ENCODE measurements around the gene ARHGEF19.
A peak's percentile ranks its signal among the peaks of the same experiment; 100 is the strongest.

ARHGEF19 gene

DNA sequence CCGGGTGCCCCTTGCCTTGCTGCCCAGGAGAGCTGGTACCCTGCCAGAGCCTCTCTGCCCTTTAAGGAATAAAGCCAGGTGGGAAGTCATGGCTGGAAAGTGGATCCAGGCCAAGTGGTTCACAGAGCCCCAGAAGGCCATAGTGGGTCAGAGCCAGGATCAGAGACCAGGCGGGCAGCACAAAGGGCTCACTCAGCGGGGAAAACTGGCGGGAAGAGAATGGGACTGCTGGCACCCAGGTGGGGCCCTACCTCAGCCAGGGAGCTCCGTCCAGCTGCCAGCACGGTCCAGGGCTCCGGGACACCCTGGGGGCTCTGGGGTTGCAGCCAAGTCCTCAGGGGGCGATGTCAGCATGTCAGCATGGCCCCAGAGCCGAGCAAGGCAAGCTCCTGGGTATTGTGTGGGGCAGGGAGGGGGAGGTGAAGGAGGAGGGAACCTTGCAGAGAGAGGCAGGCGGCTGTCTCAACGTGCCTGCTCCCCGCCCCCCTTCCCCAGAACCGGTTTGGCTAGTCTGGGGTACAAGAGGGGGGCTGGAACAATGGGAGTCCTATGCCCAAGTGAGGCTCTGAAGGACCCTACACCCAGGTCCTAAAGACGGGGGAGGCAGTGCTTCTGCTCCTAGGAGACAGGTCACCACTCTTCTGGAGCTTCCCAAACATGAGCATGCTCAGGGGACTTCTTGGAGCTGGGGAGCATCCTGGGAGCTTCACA lies at the start of gene ARHGEF19:
ARHGEF19 (minus strand) TSS at position 402 of the 711 bp plus-strand sequence. CDS start 3,598 bp downstream, outside the sequence.
- no peaks in the 10 kb centered on the region for H3K4me1 ChIP-seq (ENCODE audit: control insufficient read depth, insufficient read depth, low read length)
- H3K4me3 ChIP-seq (ENCODE audit: low read depth, low read length) = no peak within 1 kb of the TSS

DNA sequence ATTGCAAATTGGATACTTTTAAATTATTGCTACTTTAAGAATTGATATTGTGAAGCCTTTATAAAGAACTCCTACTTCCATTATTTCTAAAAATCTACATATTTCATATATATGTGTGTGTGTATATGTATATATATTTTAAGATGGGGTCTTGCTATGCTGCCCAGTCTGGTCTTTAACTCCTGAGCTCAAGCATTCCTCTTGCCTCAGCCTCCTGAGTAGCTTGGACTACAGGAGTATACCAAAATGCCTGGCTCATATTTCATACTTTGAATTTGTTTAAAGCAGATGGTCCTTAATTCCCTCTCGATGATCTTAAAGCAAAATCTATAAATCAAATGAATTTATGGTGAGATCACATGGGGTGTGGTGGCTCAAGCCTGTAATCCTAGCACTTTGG lies 49.6 kb upstream of the ARHGEF19 start:
- Histone ChIP-seq H3K27ac (ENCODE audit: extremely low read depth, low read depth, low read length) (no peak overlapping the region), H3K4me1 (ENCODE audit: control insufficient read depth, insufficient read depth, low read length) (peaks cover 9% of the 10 kb centered on the region), H3K36me3 (ENCODE audit: control insufficient read depth in 2 of 2, insufficient read depth in 1 of 2, low read length in 2 of 2) (no peaks in the 10 kb centered on the region), H3K9me3 (ENCODE audit: control insufficient read depth, insufficient read depth, low read depth, low read length) (no peaks in the 10 kb centered on the region), H3K4me3 (ENCODE audit: low read depth, low read length) (no peak overlapping the region)
- CTCF ChIA-PET = no interaction called here
- POLR2A ChIA-PET = no interaction called here
- no peak for TF ChIP-seq ZNF169 (tag by site-specific recombination; IDR thresholded peaks at IDR 0.05)
- no peak for TF ChIP-seq ZNF10 (tag by site-specific recombination; IDR thresholded peaks at IDR 0.05)
- no peak for TF ChIP-seq ZNF423 (tag by site-specific recombination; IDR thresholded peaks at IDR 0.05)
- no peak for TF ChIP-seq REPIN1 (tag by site-specific recombination; IDR thresholded peaks at IDR 0.05; ENCODE audit: low read depth)
- peak; percentile 86 for TF ChIP-seq ZNF121 (tag by site-specific recombination; IDR thresholded peaks at IDR 0.05)
- TF ChIP-seq ZNF530 (tag by site-specific recombination; IDR thresholded peaks at IDR 0.05; ENCODE audit: low read depth) = no peak

More for the DNA sequence above, at the start of gene ARHGEF19:
- TF ChIP-seq GLIS1 (tag by site-specific recombination; IDR thresholded peaks at IDR 0.05) (peak; percentile 87), ZNF610 (tag by site-specific recombination; IDR thresholded peaks at IDR 0.05; ENCODE audit: borderline replicate concordance) (no peak), ZNF785 (tag by site-specific recombination; IDR thresholded peaks at IDR 0.05) (no peak), GLIS2 (tag by site-specific recombination; IDR thresholded peaks at IDR 0.05) (0 out of 2 replicates have a peak, but pooled peaks have one; percentile 29), ZNF514 (tag by site-specific recombination; IDR thresholded peaks at IDR 0.05) (no peak), ZNF157 (tag by site-specific recombination; IDR thresholded peaks at IDR 0.05) (no peak), ZIC2 (tag by site-specific recombination; IDR thresholded peaks at IDR 0.05) (peak; percentile 98), ZNF341 (tag by site-specific recombination; IDR thresholded peaks at IDR 0.05; ENCODE audit: low read depth) (peak; percentile 87), SP7 (tag by site-specific recombination; IDR thresholded peaks at IDR 0.05) (no peak), ZNF335 (tag by site-specific recombination; conservative IDR thresholded peaks at IDR 0.05) (peak; percentile 65), ZNF146 (tag by site-specific recombination; IDR thresholded peaks at IDR 0.05) (no peak), ZBTB48 (tag by site-specific recombination; IDR thresholded peaks at IDR 0.05) (no peak), EGR2 (tag by site-specific recombination; IDR thresholded peaks at IDR 0.05; ENCODE audit: low read depth) (no peak)
- TF ChIP-seq, protein P1, sequence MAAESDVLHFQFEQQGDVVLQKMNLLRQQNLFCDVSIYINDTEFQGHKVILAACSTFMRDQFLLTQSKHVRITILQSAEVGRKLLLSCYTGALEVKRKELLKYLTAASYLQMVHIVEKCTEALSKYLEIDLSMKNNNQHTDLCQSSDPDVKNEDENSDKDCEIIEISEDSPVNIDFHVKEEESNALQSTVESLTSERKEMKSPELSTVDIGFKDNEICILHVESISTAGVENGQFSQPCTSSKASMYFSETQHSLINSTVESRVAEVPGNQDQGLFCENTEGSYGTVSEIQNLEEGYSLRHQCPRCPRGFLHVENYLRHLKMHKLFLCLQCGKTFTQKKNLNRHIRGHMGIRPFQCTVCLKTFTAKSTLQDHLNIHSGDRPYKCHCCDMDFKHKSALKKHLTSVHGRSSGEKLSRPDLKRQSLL (tag by site-specific recombination; IDR thresholded peaks at IDR 0.05) = no peak
- H3K27ac ChIP-seq (ENCODE audit: extremely low read depth, low read depth, low read length) = no peak within 1 kb of the TSS
- POLR2A ChIA-PET = no interaction called here
- no peaks in the 10 kb centered on the region for H3K36me3 ChIP-seq (ENCODE audit: control insufficient read depth in 2 of 2, insufficient read depth in 1 of 2, low read length in 2 of 2)
- H3K9me3 ChIP-seq (ENCODE audit: control insufficient read depth, insufficient read depth, low read depth, low read length) = no peaks in the 10 kb centered on the region
- CTCF ChIA-PET = interaction anchor here (0.5 to 1.1 kb wide), 3 partner anchors 31 to 169 kb away, joined by 3 to 5 read pairs (median 3); no protein-coding TSS in a partner anchor

DNA sequence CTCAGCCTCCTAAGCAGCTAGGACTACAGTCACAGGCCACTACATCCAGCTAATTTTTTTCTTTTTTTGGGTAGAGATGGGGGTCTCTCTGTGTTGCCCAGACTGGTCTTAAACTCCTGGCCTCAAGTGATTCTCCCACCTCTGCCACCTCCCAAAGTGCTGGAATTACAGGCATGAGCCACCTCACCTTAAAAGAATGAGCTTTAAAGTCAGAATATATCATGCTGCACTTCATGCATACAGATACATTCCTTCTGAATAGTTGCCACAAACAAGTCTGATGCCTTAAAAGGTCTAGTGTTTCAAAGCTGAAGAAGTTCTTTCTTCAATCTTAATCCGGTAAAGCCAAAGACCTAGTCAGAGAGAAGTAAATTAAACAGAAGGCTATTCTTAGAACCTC lies 48.4 kb upstream of the ARHGEF19 start:
- Histone ChIP-seq H3K27ac (ENCODE audit: extremely low read depth, low read depth, low read length) (no peak overlapping the region), H3K4me3 (ENCODE audit: low read depth, low read length) (no peak overlapping the region), H3K36me3 (ENCODE audit: control insufficient read depth in 2 of 2, insufficient read depth in 1 of 2, low read length in 2 of 2) (peaks cover 0 to 9% of the 10 kb centered on the region in 2 experiments; a peak in 1 of 3 replicates), H3K4me1 (ENCODE audit: control insufficient read depth, insufficient read depth, low read length) (no peaks in the 10 kb centered on the region), H3K9me3 (ENCODE audit: control insufficient read depth, insufficient read depth, low read depth, low read length) (no peaks in the 10 kb centered on the region)
- ChIA-PET CTCF (interaction anchor here (0.6 to 1.1 kb wide), 4 partner anchors 10 to 94 kb away, joined by 3 to 4 read pairs (median 4); no protein-coding TSS in a partner anchor), POLR2A (no interaction called here)
- no peak for TF ChIP-seq ZNF514 (tag by site-specific recombination; IDR thresholded peaks at IDR 0.05)

Data from HEK293 (cell line).